ENCODE data around the gene CDH7.

- TF ChIP-seq POLR2A (IDR thresholded peaks at IDR 0.05) (no peak), CTCF (IDR thresholded peaks at IDR 0.05) (no peak)
Measured at GRCh38 chr18:65735155-65735554, 15.7 kb upstream of the CDH7 start.

Measured in Peyer's patch (tissue), 4 donors.